Mucosa of descending colon (tissue), 3 donors: Measurements from ENCODE around the gene TACR2. TPM values are rescaled to one million over a fixed set of nuclear protein-coding genes. Genes with fewer than 3 reads are reported as not detected.
A peak's percentile ranks its signal among the peaks of the same experiment; 100 is the strongest.

Experiments
- ATAC-seq: fragments of 200-7000 bp; cut with Tn5 transposase; one replicate; pipeline ENCODE4 v1.9.1; 2020; ENCODE audit warnings: mild to moderate bottlenecking, moderate library complexity
- DNase-seq, 3 donors: peaks; one replicate each; pipeline ENCODE4 v3.0.0-alpha.2; 2020
- H3K36me3 ChIP-seq: fragments of 200-600 bp; one replicate; pipeline ENCODE4 v1.8.0; 2021; ENCODE audit warnings: low read depth, mild to moderate bottlenecking
- H3K4me1 ChIP-seq: fragments of 200-600 bp; one replicate; pipeline ENCODE4 v1.8.0; 2021; ENCODE audit warnings: low read depth, mild to moderate bottlenecking
- H3K4me3 ChIP-seq: fragments of 200-600 bp; one replicate; pipeline ENCODE4 v1.8.0; 2021; ENCODE audit warnings: mild to moderate bottlenecking
- H3K9me3 ChIP-seq: fragments of 200-600 bp; one replicate; pipeline ENCODE4 v1.8.0; 2021; ENCODE audit warnings: mild to moderate bottlenecking
- intact Hi-C, 2 donors: fragments of 100-400 bp; cut with DNase I in 1 of 2; cut with micrococcal nuclease in 1 of 2; formaldehyde crosslinking; loops; one replicate each; pipeline versions ENCODE4 v1.11.0 to v1.11.1; 2022; cut with DNase I, micrococcal nuclease
- long read RNA-seq, 2 donors: library from polyadenylated mRNA; unstranded; transcript quantifications; one replicate each; pipeline ENCODE4 v2.0.0, GENCODE V29; 2019 to 2021
- total RNA-seq, 3 donors: library from RNA; stranded (reverse); fragmentation: NEBNext Ultra II Directional in 2 of 3; extraction: Animal tissue kit (Norgen Biotek cat#: 25700) in 2 of 3; gene quantifications; one replicate each; pipeline versions ENCODE4 v1.2.1 to v1.2.4, GENCODE V29; 2021 to 2023
- TF ChIP-seq, protein P1 (sequence below): fragments of 200-600 bp; IDR thresholded peaks from one replicate; pipeline ENCODE4 v1.8.0; 2022; ENCODE audit warnings: antibody characterized with exemption, mild to moderate bottlenecking
- donor health status: DM: no; HTN: no; CAD: no; lungs with moderate emphysema.
- donor health status: DM: no; HTN: no; CAD: no.
- donor health status: DM: no; HTN: yes; CAD: no.

Gene TACR2
- 100 to 1,000 TPM in 1 of 3 donors, 1 to 10 TPM in 2; 6.3 to 204 (median 9.5) TPM for total RNA-seq
- long read RNA-seq, donor 1, transcript TACR2-202 (3 exons, 1,740 nt): minor isoform, 25 of 367 reads
- long read RNA-seq, donor 1, transcript TACR2-201 (5 exons, 2,083 nt): major isoform, 224 of 367 reads
- long read RNA-seq, donor 1, partial matches to known transcripts: 100 of 367 reads
- long read RNA-seq, donor 1, other reads (novel, unspliced or antisense): 18 of 367 reads
- long read RNA-seq, donor 2, partial matches to known transcripts: 0 of 2 reads
- long read RNA-seq, donor 2, other reads (novel, unspliced or antisense): 0 of 2 reads

DNA sequence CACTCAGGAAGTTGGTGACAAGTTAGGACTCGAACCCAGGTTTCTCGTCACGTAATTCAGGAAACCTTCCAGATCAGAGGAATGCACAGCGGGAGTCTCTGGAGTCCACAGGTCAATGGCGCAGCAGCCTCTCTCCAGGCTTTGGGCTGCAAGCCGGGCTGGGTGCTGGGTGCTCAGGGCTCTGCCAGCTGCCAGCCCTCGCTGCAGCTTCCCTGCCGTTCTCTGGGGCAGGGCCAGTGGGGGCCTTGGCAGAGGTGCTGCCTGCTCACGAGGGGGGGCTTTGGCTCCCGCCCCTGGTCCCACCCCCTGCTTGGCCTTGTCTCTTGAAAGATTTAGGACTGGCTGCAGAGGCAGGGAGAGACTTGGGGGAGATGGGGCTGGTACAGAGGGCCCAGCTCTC lies at the start of gene TACR2:
TACR2 (minus strand) TSS at position 224 of the 400 bp plus-strand sequence. CDS start 595 bp downstream, outside the sequence.
- intact Hi-C loops: no loop called here
- no peaks in the 10 kb centered on the region for H3K36me3 ChIP-seq
- no peak for DNase-seq
- peaks cover 26% of the 10 kb centered on the region for H3K4me1 ChIP-seq
- TF ChIP-seq, protein P1, sequence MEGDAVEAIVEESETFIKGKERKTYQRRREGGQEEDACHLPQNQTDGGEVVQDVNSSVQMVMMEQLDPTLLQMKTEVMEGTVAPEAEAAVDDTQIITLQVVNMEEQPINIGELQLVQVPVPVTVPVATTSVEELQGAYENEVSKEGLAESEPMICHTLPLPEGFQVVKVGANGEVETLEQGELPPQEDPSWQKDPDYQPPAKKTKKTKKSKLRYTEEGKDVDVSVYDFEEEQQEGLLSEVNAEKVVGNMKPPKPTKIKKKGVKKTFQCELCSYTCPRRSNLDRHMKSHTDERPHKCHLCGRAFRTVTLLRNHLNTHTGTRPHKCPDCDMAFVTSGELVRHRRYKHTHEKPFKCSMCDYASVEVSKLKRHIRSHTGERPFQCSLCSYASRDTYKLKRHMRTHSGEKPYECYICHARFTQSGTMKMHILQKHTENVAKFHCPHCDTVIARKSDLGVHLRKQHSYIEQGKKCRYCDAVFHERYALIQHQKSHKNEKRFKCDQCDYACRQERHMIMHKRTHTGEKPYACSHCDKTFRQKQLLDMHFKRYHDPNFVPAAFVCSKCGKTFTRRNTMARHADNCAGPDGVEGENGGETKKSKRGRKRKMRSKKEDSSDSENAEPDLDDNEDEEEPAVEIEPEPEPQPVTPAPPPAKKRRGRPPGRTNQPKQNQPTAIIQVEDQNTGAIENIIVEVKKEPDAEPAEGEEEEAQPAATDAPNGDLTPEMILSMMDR: no peak
- H3K9me3 ChIP-seq: no peaks in the 10 kb centered on the region
- H3K4me3 ChIP-seq: no peak within 1 kb of the TSS
- ATAC-seq: no peak

DNA sequence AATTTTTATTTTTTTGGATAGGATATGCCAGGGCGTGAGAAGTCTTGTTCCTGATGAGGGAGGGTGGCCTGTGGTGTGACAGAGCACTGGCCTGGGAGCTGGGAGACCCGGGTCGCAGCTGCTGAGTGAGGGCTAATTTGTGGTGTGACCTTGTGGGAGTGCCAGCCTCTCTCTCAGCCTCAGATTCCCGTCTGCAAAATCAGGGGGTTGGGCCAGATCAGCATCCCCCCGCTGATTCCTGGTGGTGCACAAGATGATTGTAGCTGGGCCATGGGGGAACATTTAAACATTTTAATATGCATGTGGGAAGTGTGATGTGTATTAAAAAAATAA lies 49.4 kb upstream of the TACR2 start:
- H3K4me1 ChIP-seq: peaks cover 18% of the 10 kb centered on the region

DNA sequence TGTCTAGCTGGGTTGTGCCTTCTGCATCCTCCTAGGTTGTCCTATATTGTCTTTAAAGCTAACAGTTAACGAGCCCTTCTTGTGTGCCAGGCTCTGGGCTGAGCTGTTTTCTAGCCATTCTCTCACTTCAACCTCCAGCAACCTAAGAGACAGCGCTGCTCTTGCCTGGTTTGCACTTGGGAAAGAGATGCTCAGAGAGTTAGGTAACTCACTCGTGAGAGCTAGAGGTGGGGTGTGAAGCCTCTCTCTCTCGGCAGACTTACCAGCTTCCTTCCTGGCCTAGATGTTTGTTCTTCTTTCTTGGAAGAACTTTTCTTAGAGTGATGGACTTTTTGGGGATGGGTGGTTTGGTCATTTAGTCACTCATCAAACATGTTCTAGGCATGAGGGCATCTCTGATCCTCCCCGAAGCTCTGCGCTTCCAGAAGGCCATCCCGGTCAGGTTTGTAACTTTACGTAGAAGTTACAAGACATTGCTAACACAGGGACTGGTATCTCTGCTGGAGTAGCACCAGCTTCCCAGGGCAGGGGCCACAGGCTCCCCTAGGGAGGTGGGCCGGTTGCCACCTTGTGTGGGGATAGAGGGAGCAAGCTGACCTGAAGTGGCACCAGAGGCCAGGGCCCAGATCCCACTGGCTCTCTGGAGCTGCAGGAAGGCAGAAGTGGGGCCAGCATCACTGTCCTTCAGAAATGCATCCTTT lies 48.9 kb upstream of the TACR2 start:
- peak in 1 of 3 donors; percentile 25 for DNase-seq
- intact Hi-C loops: no loop called here

More for the DNA sequence above, 49.4 kb upstream of the TACR2 start:
- TF ChIP-seq, protein P1: no peak
- H3K36me3 ChIP-seq: no peaks in the 10 kb centered on the region
- no peaks in the 10 kb centered on the region for H3K9me3 ChIP-seq
- intact Hi-C loops: no loop called here
- DNase-seq (no peak), ATAC-seq (no peak)
- H3K4me3 ChIP-seq: no peak overlapping the region

DNA sequence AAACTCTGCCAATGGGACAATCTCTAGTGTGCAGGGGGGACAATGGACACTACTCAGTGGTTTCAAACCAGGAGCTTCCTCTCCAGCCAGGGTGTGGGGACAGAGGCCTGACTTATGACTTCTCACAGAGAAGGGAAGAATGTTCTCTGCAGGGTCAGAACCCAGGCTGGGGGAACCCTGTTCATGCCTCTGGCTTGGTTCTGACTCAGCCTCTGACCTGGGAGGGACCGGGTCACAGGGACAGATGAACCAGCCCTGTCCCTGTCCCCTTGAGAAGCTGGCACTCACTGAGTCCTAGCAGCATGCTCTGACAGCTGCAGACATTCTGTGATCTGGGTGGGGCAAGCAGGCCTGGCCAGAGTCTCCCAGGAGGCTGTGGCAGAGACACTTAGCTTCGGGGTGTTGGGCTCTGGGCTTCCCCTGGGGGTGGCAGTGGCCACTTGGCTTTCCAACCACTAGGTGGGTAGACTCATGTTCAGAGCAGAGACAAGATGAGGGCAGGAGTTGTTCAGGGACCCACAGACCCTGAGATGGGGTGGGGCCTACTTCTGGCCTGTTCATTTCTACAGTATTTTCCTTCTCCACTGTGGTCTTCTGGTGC lies 48.2 kb upstream of the TACR2 start:
- Histone ChIP-seq H3K9me3 (no peaks in the 10 kb centered on the region), H3K36me3 (no peaks in the 10 kb centered on the region), H3K4me3 (no peak overlapping the region), H3K4me1 (peaks cover 25% of the 10 kb centered on the region)
- peak; percentile 86 for ATAC-seq
- intact Hi-C loops: no loop called here
- peak in 2 of 3 donors; percentile 57 for DNase-seq
- TF ChIP-seq, protein P1: no peak

More for the DNA sequence above, 48.9 kb upstream of the TACR2 start:
- no peaks in the 10 kb centered on the region for H3K36me3 ChIP-seq
- H3K9me3 ChIP-seq: no peaks in the 10 kb centered on the region
- no peak overlapping the region for H3K4me3 ChIP-seq
- peaks cover 18% of the 10 kb centered on the region for H3K4me1 ChIP-seq
- TF ChIP-seq, protein P1: no peak
- no peak for ATAC-seq

DNA sequence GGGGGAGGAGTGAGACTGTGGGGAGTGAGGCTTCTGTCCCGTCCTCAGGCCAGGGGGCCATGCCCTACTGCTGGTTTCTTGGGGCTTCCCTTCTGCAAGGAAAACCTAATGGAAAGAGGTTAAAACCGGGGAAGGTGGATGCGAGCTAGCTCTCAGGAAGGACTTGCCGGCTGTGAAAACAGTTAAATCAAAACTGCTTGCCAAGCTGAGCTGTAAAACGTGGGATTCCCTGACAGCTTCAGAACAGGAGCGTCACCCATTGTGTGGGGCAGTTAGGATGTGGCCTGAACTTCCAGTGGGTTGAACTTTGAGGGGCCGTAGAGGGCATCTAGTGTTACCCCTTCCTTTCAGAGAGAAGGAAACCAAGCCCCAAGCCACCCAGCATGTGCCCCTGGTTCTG lies 47.7 kb upstream of the TACR2 start:
- peaks cover 30% of the 10 kb centered on the region for H3K4me1 ChIP-seq
- no peak for DNase-seq
- H3K36me3 ChIP-seq: no peaks in the 10 kb centered on the region
- H3K4me3 ChIP-seq: no peak overlapping the region
- ATAC-seq: peak; percentile 5
- H3K9me3 ChIP-seq: no peaks in the 10 kb centered on the region
- intact Hi-C loops: no loop called here
- TF ChIP-seq, protein P1: no peak
